Large intestine (tissue), 3 donors: Measurements from ENCODE around the gene LONP2. TPM values are rescaled to one million over a fixed set of nuclear protein-coding genes. Genes with fewer than 3 reads are reported as not detected.
"Not testable (repeated sequence)": the region's sequence is repeated elsewhere in the genome, so short reads cannot be mapped to it uniquely, and the experiment has no call there.

ENCODE experiments used
- DNase-seq, 2 donors: peaks; one replicate each; pipeline versions ENCODE4 v3.0.0 to v3.0.0-alpha.2; 2013
- H3K27ac ChIP-seq: one replicate; pipeline ENCODE4 v1.5.1; 2013; ENCODE audit warnings: low read length
- H3K27me3 ChIP-seq: 2 replicates; pipeline ENCODE4 v1.6.1; 2013; ENCODE audit warnings: low read length; ENCODE audit not compliant: control insufficient read depth, insufficient read depth
- H3K36me3 ChIP-seq: 2 replicates; pipeline ENCODE4 v1.6.1; 2013; ENCODE audit warnings: low read length; ENCODE audit not compliant: control insufficient read depth, insufficient read depth
- H3K4me1 ChIP-seq: one replicate; pipeline ENCODE4 v1.6.1; 2013; ENCODE audit warnings: low read length; ENCODE audit not compliant: control insufficient read depth, insufficient read depth
- H3K4me3 ChIP-seq: one replicate; pipeline ENCODE4 v1.5.1; 2013; ENCODE audit warnings: low read length
- H3K9me3 ChIP-seq: one replicate; pipeline ENCODE4 v1.6.1; 2013; ENCODE audit warnings: mild to moderate bottlenecking, low read depth, low read length, moderate library complexity; ENCODE audit not compliant: control insufficient read depth
- WGBS: methylation state at CpG from one replicate; pipeline ENCODE4 v1.1.5; 2013; ENCODE audit warnings: low lambda C conversion rate; ENCODE audit not compliant: insufficient coverage; 5-methylcytosine and 5-hydroxymethylcytosine counted together
- polyA plus RNA-seq: library from polyadenylated mRNA; unstranded; fragments of 120-200 nt; gene quantifications from one replicate; pipeline ENCODE4 v1.2.1, GENCODE V29; 2013

Gene LONP2
- polyA plus RNA-seq, 1 donor, result 49.4 TPM

- H3K4me1 ChIP-seq, result peaks cover 8% of the 10 kb centered on the region
- WGBS, result 100% methylated on average over 4 of the region's 4 CpGs
- H3K27me3 ChIP-seq, result no peaks in the 10 kb centered on the region
- no peaks in the 10 kb centered on the region for H3K36me3 ChIP-seq
- no peak overlapping the region for H3K4me3 ChIP-seq
- no peak for DNase-seq
- no peak overlapping the region for H3K27ac ChIP-seq
- no peaks in the 10 kb centered on the region for H3K9me3 ChIP-seq
Measured at GRCh38 chr16:48373258-48374029, 129.3 kb downstream of the LONP2 start.

DNA sequence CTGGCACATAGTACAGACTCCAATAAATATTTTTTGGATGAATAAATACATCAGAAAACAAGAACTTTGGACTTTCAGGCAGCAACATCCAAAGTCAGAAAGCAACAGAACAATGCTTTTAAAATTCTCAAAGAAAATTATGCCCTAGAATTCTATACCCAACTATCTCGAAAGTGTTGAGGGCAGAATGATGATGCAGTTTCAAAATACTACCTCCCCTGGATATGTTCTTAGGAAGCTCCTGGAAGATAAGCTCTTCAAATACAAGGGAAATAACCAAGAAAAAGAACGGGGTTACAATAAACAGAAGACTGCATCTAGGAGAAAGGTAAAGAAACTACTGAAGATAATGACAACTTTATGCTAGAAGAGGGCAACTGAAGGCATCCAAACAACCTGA, 130.2 kb downstream of the LONP2 start:
- no peak overlapping the region for H3K27ac ChIP-seq
- DNase-seq, result no peak
- H3K4me1 ChIP-seq, result peaks cover 11% of the 10 kb centered on the region
- H3K4me3 ChIP-seq, result no peak overlapping the region
- no peaks in the 10 kb centered on the region for H3K9me3 ChIP-seq
- H3K36me3 ChIP-seq, result no peaks in the 10 kb centered on the region
- no peaks in the 10 kb centered on the region for H3K27me3 ChIP-seq
- 29% methylated on average over 1 of the region's 2 CpGs for WGBS

DNA sequence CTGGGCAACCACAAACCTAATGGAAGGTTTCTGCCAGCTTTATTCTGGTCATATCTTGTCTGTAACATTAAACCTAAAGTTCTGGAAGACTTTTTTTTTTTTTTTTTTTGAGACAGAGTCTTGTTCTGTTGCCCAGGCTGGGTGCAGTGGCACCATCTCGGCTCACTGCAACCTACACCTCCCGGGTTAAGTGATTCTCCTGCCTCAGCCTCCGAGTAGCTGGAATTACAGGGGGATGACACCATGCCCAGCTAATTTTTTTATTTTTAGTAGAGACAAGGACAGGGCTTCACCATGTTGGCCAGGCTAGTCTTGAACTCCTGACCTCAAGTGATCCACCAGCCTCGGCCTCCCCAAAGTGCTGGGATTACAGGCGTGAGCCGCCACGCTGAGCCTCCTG, 133.2 kb downstream of the LONP2 start:
- not testable (repeated sequence) for H3K4me3 ChIP-seq, H3K36me3 ChIP-seq, H3K27me3 ChIP-seq, H3K9me3 ChIP-seq, H3K27ac ChIP-seq, DNase-seq
- WGBS, result 100% methylated on average over 4 of the region's 7 CpGs
- peaks cover 20% of the 10 kb centered on the region for H3K4me1 ChIP-seq

- Histone ChIP-seq H3K27ac (peak overlapping the region; percentile 60), H3K4me1 (peaks cover 26% of the 10 kb centered on the region), H3K4me3 (no peak overlapping the region), H3K9me3 (no peaks in the 10 kb centered on the region), H3K27me3 (no peaks in the 10 kb centered on the region), H3K36me3 (no peaks in the 10 kb centered on the region)
- DNase-seq, result no peak
- WGBS, result 89% methylated on average over 3 of the region's 5 CpGs
Measured at GRCh38 chr16:48378276-48378675, 134.2 kb downstream of the LONP2 start.

- WGBS, result 88% methylated on average over 1 of the region's 1 CpG
- peak overlapping the region; percentile 60 for H3K27ac ChIP-seq
Measured at GRCh38 chr16:48378836-48379235, 134.7 kb downstream of the LONP2 start.

DNA sequence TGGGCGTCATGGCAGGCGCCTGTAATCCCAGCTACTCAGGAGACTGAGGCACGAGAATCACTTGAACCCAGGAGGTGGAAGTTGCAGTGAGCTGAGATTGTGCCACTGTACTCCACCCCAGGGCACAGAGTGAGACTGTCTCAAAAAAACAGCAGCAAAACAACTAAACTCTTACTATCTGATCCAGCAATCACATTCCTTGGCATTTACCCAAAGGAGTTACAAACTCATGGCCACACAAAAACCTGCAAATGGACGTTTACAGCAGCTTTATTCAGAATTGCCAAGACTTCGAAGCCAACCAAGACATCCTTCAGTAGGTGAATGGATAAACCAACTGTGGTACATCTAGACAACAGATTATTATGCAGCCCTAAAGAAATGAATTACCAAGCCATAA, 137.1 kb downstream of the LONP2 start:
- no peak overlapping the region for H3K4me3 ChIP-seq
- H3K27me3 ChIP-seq, result no peaks in the 10 kb centered on the region
- no peak overlapping the region for H3K27ac ChIP-seq
- no peak for DNase-seq
- WGBS, result no CpG with 5 or more reads among the region's 5 CpGs
- H3K9me3 ChIP-seq, result no peaks in the 10 kb centered on the region
- H3K4me1 ChIP-seq, result peaks cover 18% of the 10 kb centered on the region
- H3K36me3 ChIP-seq, result no peaks in the 10 kb centered on the region

More at GRCh38 chr16:48378836-48379235, 134.7 kb downstream of the LONP2 start:
- Histone ChIP-seq H3K4me3 (no peak overlapping the region), H3K36me3 (no peaks in the 10 kb centered on the region), H3K9me3 (no peaks in the 10 kb centered on the region), H3K27me3 (no peaks in the 10 kb centered on the region), H3K4me1 (peaks cover 26% of the 10 kb centered on the region)
- DNase-seq, result peak; percentile 33 to 50

DNA sequence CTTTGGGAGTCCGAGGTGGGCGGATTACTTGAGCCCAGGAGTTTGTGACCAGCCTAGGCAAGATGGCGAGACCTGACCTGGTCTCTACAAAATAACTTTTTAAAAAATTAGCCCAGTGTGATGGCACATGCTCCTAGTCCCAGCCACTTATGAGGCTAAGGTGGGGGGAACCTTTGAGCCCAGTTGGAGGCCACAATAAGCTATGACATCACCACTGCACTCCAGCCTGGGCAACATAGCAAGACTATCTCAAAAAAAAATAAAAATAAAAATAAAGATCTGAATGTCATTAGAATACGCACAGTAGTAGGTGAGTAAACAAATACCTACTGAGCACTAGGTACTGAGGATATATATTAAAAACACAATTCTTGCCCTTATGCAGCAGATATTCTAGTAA, 138.0 kb downstream of the LONP2 start:
- Histone ChIP-seq H3K27me3 (no peaks in the 10 kb centered on the region), H3K4me1 (peaks cover 18% of the 10 kb centered on the region), H3K36me3 (no peaks in the 10 kb centered on the region), H3K4me3 (no peak overlapping the region), H3K9me3 (no peaks in the 10 kb centered on the region), H3K27ac (peak overlapping the region; percentile 84)
- whole genome bisulfite sequencing, result 89% methylated on average over 1 of the region's 4 CpGs
- no peak for DNase-seq

GRCh38 chr16:48383009-48383876, 139.1 kb downstream of the LONP2 start:
- Histone ChIP-seq H3K27ac (peak overlapping the region; percentile 84), H3K36me3 (no peaks in the 10 kb centered on the region), H3K9me3 (no peaks in the 10 kb centered on the region), H3K4me1 (peaks cover 18% of the 10 kb centered on the region), H3K4me3 (peak overlapping the region; percentile 65), H3K27me3 (no peaks in the 10 kb centered on the region)
- no peak for DNase-seq
- 37% methylated on average over 5 of the region's 6 CpGs for WGBS

GRCh38 chr16:48383877-48384519, 139.9 kb downstream of the LONP2 start:
- peaks cover 17% of the 10 kb centered on the region for H3K4me1 ChIP-seq
- H3K4me3 ChIP-seq, result peak overlapping the region; percentile 65
- no peaks in the 10 kb centered on the region for H3K36me3 ChIP-seq
- H3K27ac ChIP-seq, result peak overlapping the region; percentile 84
- DNase-seq, result peak in 1 of 2 donors; percentile 76
- no peaks in the 10 kb centered on the region for H3K27me3 ChIP-seq
- WGBS, result no CpG with 5 or more reads among the region's 15 CpGs
- H3K9me3 ChIP-seq, result no peaks in the 10 kb centered on the region

GRCh38 chr16:48384520-48385252, 140.6 kb downstream of the LONP2 start:
- Histone ChIP-seq H3K36me3 (no peaks in the 10 kb centered on the region), H3K9me3 (no peaks in the 10 kb centered on the region), H3K4me1 (peaks cover 11% of the 10 kb centered on the region), H3K4me3 (peak overlapping the region; percentile 65), H3K27ac (peak overlapping the region; percentile 84), H3K27me3 (no peaks in the 10 kb centered on the region)
- DNase-seq, result peak in 1 of 2 donors; percentile 73
- no CpG with 5 or more reads among the region's 103 CpGs for WGBS
